Right lung (tissue), 5 donors: ENCODE data around the gene SERGEF. TPM values are rescaled to one million over a fixed set of nuclear protein-coding genes. Genes with fewer than 3 reads are reported as not detected.

Experiments
- polyA plus RNA-seq, 5 donors: library from polyadenylated mRNA; unstranded; fragments of 120-200 nt; gene quantifications; one replicate each; pipeline versions ENCODE4 v1.2.1 to v1.2.3, GENCODE V29; 2013; ENCODE audit warnings: inconsistent platforms in 1 of 5, low replicate concordance in 1 of 5; ENCODE audit not compliant: insufficient read length in 5 of 5, insufficient read depth in 1 of 5

SERGEF gene
- polyA plus RNA-seq, 5 donors, result 16.1 to 20.6 (median 17.9) TPM

Other genes starting within 250 kb of the SERGEF start
- gene TPH1, start 33.2 kb upstream of the SERGEF start, polyA plus RNA-seq, result 1 to 10 TPM; 1.3 to 2.8 (median 2.4) TPM
- 10 to 100 TPM; 29.5 to 44.7 (median 37.5) TPM for gene SAAL1, start 93.0 kb upstream of the SERGEF start, polyA plus RNA-seq
- not detected for gene MRGPRX3, start 119.5 kb upstream of the SERGEF start, polyA plus RNA-seq
- gene MRGPRX4, start 159.8 kb upstream of the SERGEF start, polyA plus RNA-seq, result not detected
- gene SAA4, start 223.8 kb upstream of the SERGEF start, polyA plus RNA-seq, result under 1 TPM in 1 of 5 donors, not detected in 4; 0.25 TPM
- gene SAA2, start 235.6 kb upstream of the SERGEF start, polyA plus RNA-seq, result under 1 TPM in 3 of 5 donors, not detected in 2; 0.10 to 0.24 (median 0.18) TPM